Fibroblast of mammary gland (primary cell): ENCODE data around the gene TMEM255B.
"Not testable (repeated sequence)": the region's sequence is repeated elsewhere in the genome, so short reads cannot be mapped to it uniquely, and the experiment has no call there.

Experiments used
- DNase-seq: peaks from one replicate; pipeline ENCODE4 v3.0.0-alpha.2; 2010; ENCODE audit warnings: low read depth
- H3K4me3 ChIP-seq: 2 replicates; pipeline ENCODE4 v1.5.1; 2011; ENCODE audit warnings: low read depth, mild to moderate bottlenecking, low read length, moderate library complexity; ENCODE audit not compliant: control insufficient read depth
- CTCF ChIP-seq: conservative IDR thresholded peaks from 2 replicates; pipeline ENCODE4 v1.5.1; 2011; ENCODE audit warnings: low read depth, low read length, inconsistent platforms; ENCODE audit not compliant: control insufficient read depth, insufficient read depth

TMEM255B gene

GRCh38 chr13:113758651-113759524 is at the start of gene TMEM255B:
TSS of gene TMEM255B (plus strand) at chr13:113759226. CDS start at chr13:113759270, 44 bp downstream.
- H3K4me3 ChIP-seq = peak within 1 kb of the TSS; percentile 52
- peak; percentile 49 for DNase-seq
- TF ChIP-seq CTCF = no peak

- TF ChIP-seq CTCF = no peak
- DNase-seq = no peak
- no peak overlapping the region for H3K4me3 ChIP-seq
Observed at GRCh38 chr13:113722921-113723320, 36.1 kb upstream of the TMEM255B start.

GRCh38 chr13:113723410-113724015 is 35.5 kb upstream of the TMEM255B start:
- no peak overlapping the region for H3K4me3 ChIP-seq
- no peak for TF ChIP-seq CTCF
- DNase-seq = no peak

GRCh38 chr13:113724016-113724758 is 34.8 kb upstream of the TMEM255B start:
- DNase-seq = no peak
- no peak for TF ChIP-seq CTCF
- no peak overlapping the region for H3K4me3 ChIP-seq

- peak; percentile 48 for DNase-seq
- peak; percentile 64 for TF ChIP-seq CTCF
- peak overlapping the region; percentile 37 for H3K4me3 ChIP-seq
Observed at GRCh38 chr13:113724780-113725315, 34.2 kb upstream of the TMEM255B start.

GRCh38 chr13:113725329-113726105 is 33.5 kb upstream of the TMEM255B start:
- not testable (repeated sequence) for H3K4me3 ChIP-seq, DNase-seq

GRCh38 chr13:113726106-113726821 is 32.8 kb upstream of the TMEM255B start:
- not testable (repeated sequence) for H3K4me3 ChIP-seq, DNase-seq
